Measurements from ENCODE around the gene ANO1.

Gene ANO1

GRCh38 chr11:70103256-70103975, 25.3 kb downstream of the ANO1 start:
- H3K27me3 ChIP-seq (ENCODE audit: insufficient read depth, low read length, poor library complexity) = no peaks in the 10 kb centered on the region
- no peak for DNase-seq
- no CpG with 5 or more reads among the region's 25 CpGs for WGBS (ENCODE audit: extremely low coverage, insufficient coverage, low lambda C conversion rate)

GRCh38 chr11:70104419-70104818, 26.3 kb downstream of the ANO1 start:
- Histone ChIP-seq H3K79me2 (ENCODE audit: control insufficient read depth, insufficient read depth, low read length) (no peaks in the 10 kb centered on the region), H3K27ac (ENCODE audit: low read depth, low read length) (no peak overlapping the region), H3K18ac (ENCODE audit: low read length) (no peak overlapping the region), H3K4me2 (ENCODE audit: low read length) (no peak overlapping the region), H4K5ac (ENCODE audit: low read length) (no peak overlapping the region), H4K8ac (ENCODE audit: low read depth, low read length) (no peak overlapping the region), H3K9ac (ENCODE audit: low read length) (no peak overlapping the region), H3K36me3 (ENCODE audit: control insufficient read depth, insufficient read depth, low read length) (no peaks in the 10 kb centered on the region), H3K56ac (ENCODE audit: low read length) (no peak overlapping the region), H3K4me3 (ENCODE audit: low read length) (no peak overlapping the region), H2BK5ac (ENCODE audit: low read length) (no peak overlapping the region), H3K79me1 (ENCODE audit: low read length) (no peaks in the 10 kb centered on the region), H3K4me1 (ENCODE audit: control insufficient read depth, low read depth, low read length) (no peaks in the 10 kb centered on the region), H2AK5ac (ENCODE audit: low read length) (no peak overlapping the region), H3K27me3 (ENCODE audit: insufficient read depth, low read length, poor library complexity) (no peaks in the 10 kb centered on the region), H3K4ac (ENCODE audit: low read depth, low read length) (no peak overlapping the region), H2BK15ac (replicated peaks; ENCODE audit: low read depth) (no peak overlapping the region), H3K23ac (ENCODE audit: low read length) (no peak overlapping the region), H2BK120ac (ENCODE audit: low read depth, low read length) (no peak overlapping the region)
- no CpG with 5 or more reads among the region's 9 CpGs for WGBS (ENCODE audit: extremely low coverage, insufficient coverage, low lambda C conversion rate)
- no peak for DNase-seq

More at GRCh38 chr11:70103256-70103975, 25.3 kb downstream of the ANO1 start:
- Histone ChIP-seq H3K56ac (ENCODE audit: low read length) (no peak overlapping the region), H3K18ac (ENCODE audit: low read length) (no peak overlapping the region), H3K4me1 (ENCODE audit: control insufficient read depth, low read depth, low read length) (no peaks in the 10 kb centered on the region), H3K79me1 (ENCODE audit: low read length) (no peaks in the 10 kb centered on the region), H2BK15ac (replicated peaks; ENCODE audit: low read depth) (no peak overlapping the region), H3K4me3 (ENCODE audit: low read length) (no peak overlapping the region), H3K23ac (ENCODE audit: low read length) (no peak overlapping the region), H2BK5ac (ENCODE audit: low read length) (no peak overlapping the region), H3K79me2 (ENCODE audit: control insufficient read depth, insufficient read depth, low read length) (no peaks in the 10 kb centered on the region), H3K9ac (ENCODE audit: low read length) (no peak overlapping the region), H2BK120ac (ENCODE audit: low read depth, low read length) (no peak overlapping the region), H2AK5ac (ENCODE audit: low read length) (no peak overlapping the region), H3K36me3 (ENCODE audit: control insufficient read depth, insufficient read depth, low read length) (no peaks in the 10 kb centered on the region), H3K27ac (ENCODE audit: low read depth, low read length) (no peak overlapping the region), H3K4ac (ENCODE audit: low read depth, low read length) (no peak overlapping the region), H3K4me2 (ENCODE audit: low read length) (no peak overlapping the region), H4K8ac (ENCODE audit: low read depth, low read length) (no peak overlapping the region), H4K5ac (ENCODE audit: low read length) (no peak overlapping the region)

DNA sequence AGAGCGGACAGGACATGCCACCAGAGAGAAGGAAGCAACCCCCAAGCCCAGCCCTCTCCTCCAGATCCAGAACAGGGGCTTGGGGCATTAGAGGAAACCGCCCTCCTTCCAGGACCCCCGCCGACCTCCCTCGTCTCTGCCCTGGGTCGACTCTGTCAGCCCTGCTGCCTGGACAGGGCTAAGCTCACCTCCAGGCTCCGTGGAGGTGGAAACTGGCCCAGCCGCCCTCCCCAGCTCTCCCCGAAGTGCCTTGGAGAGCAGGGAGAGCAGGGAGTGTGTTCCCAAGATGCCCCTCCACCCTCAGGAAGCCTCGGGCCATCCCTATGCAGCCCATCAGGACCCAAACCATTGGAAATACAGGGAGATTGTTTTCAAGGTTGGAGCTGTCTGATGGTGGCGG, 26.8 kb downstream of the ANO1 start:
- no CpG with 5 or more reads among the region's 11 CpGs for WGBS (ENCODE audit: extremely low coverage, insufficient coverage, low lambda C conversion rate)
- Histone ChIP-seq H2BK15ac (replicated peaks; ENCODE audit: low read depth) (no peak overlapping the region), H4K8ac (ENCODE audit: low read depth, low read length) (no peak overlapping the region), H3K79me1 (ENCODE audit: low read length) (no peaks in the 10 kb centered on the region), H3K4ac (ENCODE audit: low read depth, low read length) (no peak overlapping the region), H3K36me3 (ENCODE audit: control insufficient read depth, insufficient read depth, low read length) (no peaks in the 10 kb centered on the region), H3K18ac (ENCODE audit: low read length) (no peak overlapping the region), H3K56ac (ENCODE audit: low read length) (peak overlapping the region; percentile 15), H2BK120ac (ENCODE audit: low read depth, low read length) (no peak overlapping the region), H2AK5ac (ENCODE audit: low read length) (no peak overlapping the region), H4K5ac (ENCODE audit: low read length) (no peak overlapping the region), H3K4me3 (ENCODE audit: low read length) (no peak overlapping the region), H3K4me2 (ENCODE audit: low read length) (no peak overlapping the region), H3K27me3 (ENCODE audit: insufficient read depth, low read length, poor library complexity) (no peaks in the 10 kb centered on the region), H3K27ac (ENCODE audit: low read depth, low read length) (no peak overlapping the region), H3K4me1 (ENCODE audit: control insufficient read depth, low read depth, low read length) (no peaks in the 10 kb centered on the region), H3K23ac (ENCODE audit: low read length) (no peak overlapping the region), H3K9ac (ENCODE audit: low read length) (no peak overlapping the region), H3K79me2 (ENCODE audit: control insufficient read depth, insufficient read depth, low read length) (no peaks in the 10 kb centered on the region), H2BK5ac (ENCODE audit: low read length) (no peak overlapping the region)
- DNase-seq = no peak

- H3K18ac ChIP-seq (ENCODE audit: low read length) = no peak overlapping the region
- H3K23ac ChIP-seq (ENCODE audit: low read length) = no peak overlapping the region
- H3K4me1 ChIP-seq (ENCODE audit: control insufficient read depth, low read depth, low read length) = no peaks in the 10 kb centered on the region
- H2BK120ac ChIP-seq (ENCODE audit: low read depth, low read length) = no peak overlapping the region
- H3K27me3 ChIP-seq (ENCODE audit: insufficient read depth, low read length, poor library complexity) = no peaks in the 10 kb centered on the region
- H2AK5ac ChIP-seq (ENCODE audit: low read length) = no peak overlapping the region
- no peak overlapping the region for H3K56ac ChIP-seq (ENCODE audit: low read length)
- H2BK5ac ChIP-seq (ENCODE audit: low read length) = no peak overlapping the region
- no peak overlapping the region for H3K4me3 ChIP-seq (ENCODE audit: low read length)
- H3K79me2 ChIP-seq (ENCODE audit: control insufficient read depth, insufficient read depth, low read length) = no peaks in the 10 kb centered on the region
- no peak overlapping the region for H2BK15ac ChIP-seq (replicated peaks; ENCODE audit: low read depth)
- H4K5ac ChIP-seq (ENCODE audit: low read length) = no peak overlapping the region
- no peak for DNase-seq
- H3K9ac ChIP-seq (ENCODE audit: low read length) = no peak overlapping the region
- no peak overlapping the region for H3K4me2 ChIP-seq (ENCODE audit: low read length)
- H3K27ac ChIP-seq (ENCODE audit: low read depth, low read length) = no peak overlapping the region
- H3K4ac ChIP-seq (ENCODE audit: low read depth, low read length) = no peak overlapping the region
- no peaks in the 10 kb centered on the region for H3K79me1 ChIP-seq (ENCODE audit: low read length)
- H4K8ac ChIP-seq (ENCODE audit: low read depth, low read length) = no peak overlapping the region
- WGBS (ENCODE audit: extremely low coverage, insufficient coverage, low lambda C conversion rate) = no CpG with 5 or more reads among the region's 12 CpGs
- no peaks in the 10 kb centered on the region for H3K36me3 ChIP-seq (ENCODE audit: control insufficient read depth, insufficient read depth, low read length)
Measured at GRCh38 chr11:70105369-70105754, 27.2 kb downstream of the ANO1 start.

DNA sequence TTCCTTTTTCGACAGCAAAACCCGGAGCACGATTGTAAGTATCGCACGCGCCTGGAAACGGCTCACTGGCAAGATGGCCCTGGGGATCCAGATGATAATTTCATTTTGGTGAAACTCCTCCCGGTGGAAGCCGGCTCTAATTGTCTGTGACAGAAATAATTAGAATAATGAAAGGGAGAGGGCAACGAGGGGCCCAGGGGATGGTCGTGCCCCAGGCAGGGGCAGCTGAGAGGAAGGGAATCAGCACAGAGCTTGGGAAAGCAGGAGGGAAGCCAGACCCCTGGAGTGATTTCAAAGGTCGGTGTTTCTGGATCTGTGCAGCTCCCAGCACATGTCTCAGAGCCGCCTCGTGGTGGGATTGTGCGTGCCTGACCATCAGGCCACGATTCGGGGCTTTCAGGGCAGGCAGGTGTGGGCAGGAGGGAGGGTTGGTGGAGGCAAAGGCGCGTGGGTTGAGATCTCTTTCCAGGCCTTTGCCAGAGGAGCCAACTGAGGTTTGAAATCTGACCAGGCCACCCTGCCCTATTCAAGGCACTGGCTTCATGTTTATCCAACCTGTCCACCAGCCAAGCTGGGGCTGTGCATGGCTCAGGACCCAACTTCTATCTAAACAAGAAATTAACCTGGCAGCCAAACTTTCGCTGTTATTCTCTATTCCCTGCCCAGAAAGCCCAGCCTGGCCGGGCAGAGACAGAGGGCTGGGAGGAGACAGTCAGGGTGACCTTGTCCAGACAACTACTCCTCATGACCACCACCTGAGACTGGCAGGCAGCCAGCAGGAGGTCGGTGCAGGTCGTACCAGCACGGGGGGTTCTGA, 27.8 kb downstream of the ANO1 start:
- Histone ChIP-seq H3K9ac (ENCODE audit: low read length) (no peak overlapping the region), H3K27ac (ENCODE audit: low read depth, low read length) (no peak overlapping the region), H3K27me3 (ENCODE audit: insufficient read depth, low read length, poor library complexity) (no peaks in the 10 kb centered on the region), H3K56ac (ENCODE audit: low read length) (no peak overlapping the region), H3K4me3 (ENCODE audit: low read length) (no peak overlapping the region), H3K4me1 (ENCODE audit: control insufficient read depth, low read depth, low read length) (no peaks in the 10 kb centered on the region), H3K79me2 (ENCODE audit: control insufficient read depth, insufficient read depth, low read length) (no peaks in the 10 kb centered on the region), H3K79me1 (ENCODE audit: low read length) (no peaks in the 10 kb centered on the region), H3K36me3 (ENCODE audit: control insufficient read depth, insufficient read depth, low read length) (no peaks in the 10 kb centered on the region), H2BK120ac (ENCODE audit: low read depth, low read length) (no peak overlapping the region), H2AK5ac (ENCODE audit: low read length) (no peak overlapping the region), H3K18ac (ENCODE audit: low read length) (no peak overlapping the region), H3K23ac (ENCODE audit: low read length) (no peak overlapping the region), H4K8ac (ENCODE audit: low read depth, low read length) (no peak overlapping the region), H4K5ac (ENCODE audit: low read length) (no peak overlapping the region), H2BK5ac (ENCODE audit: low read length) (no peak overlapping the region), H3K4me2 (ENCODE audit: low read length) (no peak overlapping the region), H3K4ac (ENCODE audit: low read depth, low read length) (no peak overlapping the region), H2BK15ac (replicated peaks; ENCODE audit: low read depth) (no peak overlapping the region)
- DNase-seq = no peak
- no CpG with 5 or more reads among the region's 24 CpGs for WGBS (ENCODE audit: extremely low coverage, insufficient coverage, low lambda C conversion rate)
